Measurements from ENCODE around the gene ZNF420. TPM values are rescaled to one million over a fixed set of nuclear protein-coding genes. Genes with fewer than 3 reads are reported as not detected.
"Not testable (repeated sequence)": the region's sequence is repeated elsewhere in the genome, so short reads cannot be mapped to it uniquely, and the experiment has no call there.

ZNF420 gene
- polyA plus RNA-seq, 1 of the 3 experiments (the other 2 are of a cell fraction), result 1.9 TPM

- TF ChIP-seq, protein P1, sequence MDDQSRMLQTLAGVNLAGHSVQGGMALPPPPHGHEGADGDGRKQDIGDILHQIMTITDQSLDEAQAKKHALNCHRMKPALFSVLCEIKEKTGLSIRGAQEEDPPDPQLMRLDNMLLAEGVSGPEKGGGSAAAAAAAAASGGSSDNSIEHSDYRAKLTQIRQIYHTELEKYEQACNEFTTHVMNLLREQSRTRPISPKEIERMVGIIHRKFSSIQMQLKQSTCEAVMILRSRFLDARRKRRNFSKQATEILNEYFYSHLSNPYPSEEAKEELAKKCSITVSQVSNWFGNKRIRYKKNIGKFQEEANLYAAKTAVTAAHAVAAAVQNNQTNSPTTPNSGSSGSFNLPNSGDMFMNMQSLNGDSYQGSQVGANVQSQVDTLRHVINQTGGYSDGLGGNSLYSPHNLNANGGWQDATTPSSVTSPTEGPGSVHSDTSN (IDR thresholded peaks at IDR 0.05), result no peak
- TF ChIP-seq FOXM1 (IDR thresholded peaks at IDR 0.05; ENCODE audit: low read depth), result no peak
Observed at GRCh38 chr19:37074111-37074510, 4.1 kb upstream of the ZNF420 start (continued).

- Histone ChIP-seq H3K27ac (ENCODE audit: low read depth in 2 of 2, low read length in 1 of 2) (no peak overlapping the region), H3K79me2 (ENCODE audit: insufficient read depth) (peaks cover 19% of the 10 kb centered on the region), H3K4me2 (no peak overlapping the region), H3K9ac (no peak overlapping the region), H2AFZ (ENCODE audit: low read depth) (no peak overlapping the region), H3K9me3 (peaks cover 10% of the 10 kb centered on the region; the same call in 1 of the 2 replicates), H4K20me1 (ENCODE audit: insufficient read depth) (no peaks in the 10 kb centered on the region), H3K4me1 (ENCODE audit: control insufficient read depth in 1 of 2, insufficient read depth in 2 of 2, low read depth in 1 of 2, low read length in 1 of 2) (peaks cover 0 to 5% of the 10 kb centered on the region in 2 experiments; a peak in 2 of 4 replicates), H3K9me2 (no peaks in the 10 kb centered on the region), H3F3A (replicated peaks; ENCODE audit: insufficient read depth) (peaks cover 3% of the 10 kb centered on the region), H3K36me3 (replicated peaks in 1 of 2; ENCODE audit: control insufficient read depth in 1 of 2, insufficient read depth in 2 of 2, low read length in 1 of 2) (no peaks in the 10 kb centered on the region), H3K4me3 (ENCODE audit: low read depth in 2 of 2, low read length in 1 of 2) (no peak overlapping the region), H3K27me3 (ENCODE audit: insufficient read depth) (no peaks in the 10 kb centered on the region)
- TF ChIP-seq TCF12 (IDR thresholded peaks at IDR 0.05) (no peak), IRF3 (IDR thresholded peaks at IDR 0.05; ENCODE audit: low read depth, low read length) (no peak), TAF1 (IDR thresholded peaks at IDR 0.05; ENCODE audit: borderline replicate concordance, low read depth, low read length) (no peak), FOXJ3 (CRISPR knock-in tag; IDR thresholded peaks at IDR 0.05) (no peak)
- ChIA-PET POLR2A (no interaction called here), CTCF (no interaction called here)
- 76% methylated on average over 2 of the region's 2 CpGs for WGBS (ENCODE audit: low lambda C conversion rate)
- no peak for DNase-seq
Observed at GRCh38 chr19:37074819-37075362, 3.3 kb upstream of the ZNF420 start.

- H3K9ac ChIP-seq; DNase-seq; H3K4me3 ChIP-seq (ENCODE audit: low read depth in 2 of 2, low read length in 1 of 2); H2AFZ ChIP-seq (ENCODE audit: low read depth); H3F3A ChIP-seq (replicated peaks; ENCODE audit: insufficient read depth); POLR2A ChIA-PET; H3K36me3 ChIP-seq (replicated peaks in 1 of 2; ENCODE audit: control insufficient read depth in 1 of 2, insufficient read depth in 2 of 2, low read length in 1 of 2); H3K9me2 ChIP-seq; H3K4me1 ChIP-seq (ENCODE audit: control insufficient read depth in 1 of 2, insufficient read depth in 2 of 2, low read depth in 1 of 2, low read length in 1 of 2); H3K9me3 ChIP-seq; H3K27ac ChIP-seq (ENCODE audit: low read depth in 2 of 2, low read length in 1 of 2); H3K4me2 ChIP-seq; H3K27me3 ChIP-seq (ENCODE audit: insufficient read depth); CTCF ChIA-PET; H4K20me1 ChIP-seq (ENCODE audit: insufficient read depth): not testable (repeated sequence)
- peaks cover 34% of the 10 kb centered on the region for H3K79me2 ChIP-seq (ENCODE audit: insufficient read depth)
- WGBS (ENCODE audit: low lambda C conversion rate), result 93% methylated on average over 4 of the region's 4 CpGs
Observed at GRCh38 chr19:37076524-37076923, 1.7 kb upstream of the ZNF420 start.

- H3K79me2 ChIP-seq (ENCODE audit: insufficient read depth), result peaks cover 41% of the 10 kb centered on the region
- TF ChIP-seq GATA2 (CRISPR knock-in tag; IDR thresholded peaks at IDR 0.05), result no peak
- no peak for TF ChIP-seq SIN3A (IDR thresholded peaks at IDR 0.05; ENCODE audit: borderline replicate concordance, low read depth, low read length)
- no peak for TF ChIP-seq USF2 (IDR thresholded peaks at IDR 0.05; ENCODE audit: borderline replicate concordance, low read depth, low read length)
- TF ChIP-seq RCOR1 (IDR thresholded peaks at IDR 0.05; ENCODE audit: low read length), result no peak
- peak; percentile 57; the same call in 1 of the 2 replicates for TF ChIP-seq MXI1 (IDR thresholded peaks at IDR 0.05; ENCODE audit: low read depth, low read length)
- peak overlapping the region; percentile 30 to 79; a peak in 3 of 4 replicates for H3K27ac ChIP-seq (ENCODE audit: low read depth in 2 of 2, low read length in 1 of 2)
- H3K4me3 ChIP-seq (ENCODE audit: low read depth in 2 of 2, low read length in 1 of 2), result peak overlapping the region; percentile 81 to 87
- peak overlapping the region; percentile 81 for H3K4me2 ChIP-seq
- peak overlapping the region; percentile 62 for H3K9ac ChIP-seq
- H3K4me1 ChIP-seq (ENCODE audit: control insufficient read depth in 1 of 2, insufficient read depth in 2 of 2, low read depth in 1 of 2, low read length in 1 of 2), result peaks cover 0 to 5% of the 10 kb centered on the region in 2 experiments; a peak in 2 of 4 replicates
- no peak for DNase-seq
- H3F3A ChIP-seq (replicated peaks; ENCODE audit: insufficient read depth), result peaks cover 3% of the 10 kb centered on the region
- peaks cover 0 to 10% of the 10 kb centered on the region in 2 experiments for H3K36me3 ChIP-seq (replicated peaks in 1 of 2; ENCODE audit: control insufficient read depth in 1 of 2, insufficient read depth in 2 of 2, low read length in 1 of 2)
- no peaks in the 10 kb centered on the region for H3K9me2 ChIP-seq
- 5% methylated on average over 7 of the region's 7 CpGs for WGBS (ENCODE audit: low lambda C conversion rate)
- no peaks in the 10 kb centered on the region for H4K20me1 ChIP-seq (ENCODE audit: insufficient read depth)
- POLR2A ChIA-PET, result interaction anchor here (0.5 to 1.7 kb wide), 6 partner anchors 95 to 577 kb away, joined by 3 to 5 read pairs (median 3); partner anchors contain the start of genes ZNF383, ZNF569, ZNF570 and ZNF585A
- no peaks in the 10 kb centered on the region for H3K27me3 ChIP-seq (ENCODE audit: insufficient read depth)
- CTCF ChIA-PET, result interaction anchor here (1.4 kb wide), 1 partner anchor 104 kb away, joined by 6 read pairs; no protein-coding TSS in a partner anchor
- H3K9me3 ChIP-seq, result 0 out of 2 replicates have a peak, but pooled peaks cover 2% of the 10 kb centered on the region
- peak overlapping the region; percentile 91 for H2AFZ ChIP-seq (ENCODE audit: low read depth)
Observed at GRCh38 chr19:37077501-37077933, 716 bp upstream of the ZNF420 start.
